ENCODE data around the gene DIPK1A.

- no peak for TF ChIP-seq POLR2A (IDR thresholded peaks at IDR 0.05; ENCODE audit: low read depth, low read length)
- no peak for TF ChIP-seq TAF1 (IDR thresholded peaks at IDR 0.05; ENCODE audit: low read depth, low read length)
- TF ChIP-seq POLR2AphosphoS5 (IDR thresholded peaks at IDR 0.05; ENCODE audit: low read depth, low read length) = no peak
Measured at GRCh38 chr1:92795166-92795565, 166.1 kb downstream of the DIPK1A start.
